CD4-positive, alpha-beta T cell treated with Interleukin-17A for 1 hour (primary cell): ENCODE data around the gene SPI1.
A peak's percentile ranks its signal among the peaks of the same experiment; 100 is the strongest.

ENCODE experiments used
- DNase-seq: peaks from one replicate; pipeline ENCODE4 v3.0.0-alpha.2; 2020

Gene SPI1

GRCh38 chr11:47387944-47388696 is 9.8 kb upstream of the SPI1 start:
- no peak for DNase-seq

DNA sequence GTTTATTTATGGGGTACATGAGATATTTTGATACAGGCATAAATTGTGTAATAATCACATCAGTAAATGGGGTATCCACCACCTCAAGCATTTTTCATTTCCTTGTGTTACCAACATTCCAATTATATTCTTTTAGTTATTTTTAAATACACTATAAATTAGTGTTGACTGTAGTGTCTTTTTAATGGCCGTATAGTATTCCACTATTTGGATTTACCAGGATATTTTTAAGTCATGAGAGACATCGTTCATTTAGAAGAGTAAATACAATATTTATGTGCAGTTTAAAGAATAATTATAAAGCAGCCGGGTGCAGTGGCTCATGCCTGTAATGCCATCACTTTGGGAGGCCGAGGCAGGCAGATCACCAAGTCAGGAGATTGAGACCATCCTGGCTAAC is 6.2 kb upstream of the SPI1 start:
- DNase-seq, result no peak

- DNase-seq, result no peak
These were observed 4.7 kb upstream of the SPI1 start for GRCh38 chr11:47383071-47383470.

GRCh38 chr11:47380078-47380477 is 1.7 kb upstream of the SPI1 start:
- no peak for DNase-seq

- DNase-seq, result no peak
These were observed 970 bp upstream of the SPI1 start for GRCh38 chr11:47379317-47379716.

GRCh38 chr11:47378836-47379170 is 456 bp upstream of the SPI1 start:
- DNase-seq, result no peak

DNA sequence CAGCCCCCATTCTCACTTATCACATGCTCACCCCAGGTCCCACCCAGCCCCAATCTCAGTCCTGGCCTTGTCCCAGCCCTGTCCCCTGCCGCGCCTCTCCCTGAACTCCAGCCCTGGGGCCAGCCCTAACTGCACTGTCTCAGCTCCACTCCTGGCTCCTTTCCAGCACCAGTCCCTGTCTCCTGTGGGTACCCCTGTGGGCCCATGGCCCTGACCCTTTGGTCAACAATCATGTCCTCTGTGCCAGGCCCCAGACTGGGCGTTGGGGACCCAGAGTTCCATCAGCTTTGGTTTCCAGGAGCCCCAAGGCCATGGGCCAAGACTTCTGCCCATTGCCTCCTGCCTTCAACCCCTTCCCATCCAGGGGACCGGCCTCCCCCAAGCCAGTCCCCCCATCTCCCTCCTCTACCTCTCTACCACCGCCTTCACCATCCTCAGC is 757 bp downstream of the SPI1 start:
- DNase-seq, result no peak

DNA sequence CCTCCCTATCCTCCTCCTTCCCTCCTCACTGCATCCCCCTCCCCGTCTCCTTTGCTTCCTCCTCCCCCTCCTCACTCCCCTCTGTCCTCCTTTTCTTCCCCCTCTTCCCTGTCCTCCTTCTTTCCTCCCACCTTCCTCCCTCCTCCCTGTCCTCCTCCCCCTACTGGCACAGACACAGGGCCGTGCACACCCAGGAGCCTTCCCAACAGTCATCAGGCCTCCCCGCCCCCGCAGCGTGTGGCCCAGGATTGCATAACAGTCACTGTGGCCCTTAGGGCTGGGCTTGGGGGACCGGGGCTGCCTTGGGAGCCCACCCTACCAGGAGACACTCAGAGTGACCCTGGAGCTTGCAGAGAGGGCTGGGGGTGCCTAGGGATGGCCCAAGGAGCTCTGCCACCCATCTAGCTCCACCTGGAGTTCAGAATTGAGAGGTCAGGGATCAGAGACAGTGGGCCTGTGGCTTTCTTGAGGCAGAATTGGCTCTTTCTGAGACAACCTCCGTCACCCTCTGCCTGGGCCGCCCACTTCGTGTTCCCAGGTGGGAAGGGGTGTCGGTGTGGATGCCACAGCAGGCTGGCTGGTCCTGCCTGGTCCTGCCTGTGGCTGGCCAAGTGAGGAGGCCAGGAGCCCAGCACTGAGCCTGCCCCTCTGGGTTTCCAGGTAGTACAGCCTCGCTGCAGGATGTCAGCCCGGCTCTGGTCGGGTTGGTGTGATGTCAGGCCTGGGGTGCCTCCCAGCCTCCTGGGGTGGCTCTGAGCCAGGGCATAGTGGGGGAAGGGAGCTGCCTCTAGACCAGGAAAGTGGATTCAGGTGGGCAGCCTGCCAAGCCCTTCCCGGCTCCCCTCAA is 1.6 kb downstream of the SPI1 start:
- DNase-seq, result no peak

- no peak for DNase-seq
These were observed 2.2 kb downstream of the SPI1 start for GRCh38 chr11:47376107-47376524.

- no peak for DNase-seq
These were observed 2.7 kb downstream of the SPI1 start for GRCh38 chr11:47375546-47376085.

- DNase-seq, result no peak
These were observed 3.3 kb downstream of the SPI1 start for GRCh38 chr11:47375020-47375419.

- no peak for DNase-seq
These were observed 3.7 kb downstream of the SPI1 start for GRCh38 chr11:47374720-47375019.

- DNase-seq, result peak; percentile 84
These were observed 4.2 kb downstream of the SPI1 start for GRCh38 chr11:47373876-47374719.

DNA sequence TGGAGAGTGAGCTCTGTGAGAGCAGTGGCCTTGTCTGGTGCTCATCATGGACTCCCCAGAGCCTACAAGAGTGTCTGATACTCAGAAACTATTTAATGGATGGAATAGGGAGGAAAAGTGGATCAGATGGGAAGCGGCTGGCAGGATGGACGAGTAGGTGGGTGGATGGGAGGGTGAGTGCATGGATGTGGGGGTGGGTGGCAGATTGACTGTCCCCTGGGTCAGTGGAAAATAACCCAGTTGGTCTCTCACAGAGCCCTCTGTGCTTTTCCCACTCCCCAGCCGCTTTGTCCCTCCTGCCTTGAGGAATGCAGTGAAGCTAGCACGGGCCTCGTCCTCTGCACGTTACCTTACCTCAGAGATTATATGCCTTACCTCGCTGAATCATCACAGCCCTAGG is 5.9 kb downstream of the SPI1 start:
- no peak for DNase-seq

DNA sequence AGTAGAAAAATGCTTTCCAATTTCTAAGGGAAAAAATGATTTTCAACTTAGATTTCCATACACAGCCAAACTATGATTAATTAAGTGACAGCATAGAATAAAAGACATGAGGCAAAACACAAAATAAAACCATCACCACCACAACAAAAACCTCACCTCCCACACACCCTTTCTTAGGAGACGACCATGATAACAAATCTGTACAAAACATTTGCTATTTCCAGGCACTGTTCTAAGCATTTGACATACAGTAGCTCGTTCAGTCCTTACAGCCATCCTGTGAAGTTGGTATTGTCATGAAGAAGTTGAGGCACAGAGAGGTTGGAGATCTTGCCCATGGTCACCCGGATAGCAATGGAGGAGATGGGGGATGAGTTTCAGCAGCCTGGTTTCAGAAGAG is 8.7 kb downstream of the SPI1 start:
- no peak for DNase-seq

DNA sequence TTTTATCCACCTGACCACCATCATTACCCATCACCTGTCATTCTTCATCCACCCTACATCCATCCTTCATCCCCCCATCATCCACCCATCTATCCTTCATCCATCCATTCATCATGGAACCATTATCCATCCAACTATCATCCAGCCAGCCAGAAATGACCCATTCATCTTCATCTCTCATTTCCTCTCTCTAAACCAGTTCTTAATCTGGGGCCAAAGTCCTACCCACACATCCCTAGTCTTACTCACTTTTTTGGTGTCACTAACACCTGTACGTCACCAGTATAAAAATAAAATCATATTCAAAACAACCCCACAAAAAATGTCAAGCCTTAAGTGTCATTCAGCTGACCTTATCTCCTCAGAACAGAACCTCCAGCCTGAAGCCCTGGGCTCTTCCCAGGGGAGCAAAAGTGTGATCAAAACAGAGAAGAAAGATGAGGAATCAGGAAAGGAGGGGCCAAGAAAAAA is 12.3 kb downstream of the SPI1 start:
- DNase-seq, result no peak

DNA sequence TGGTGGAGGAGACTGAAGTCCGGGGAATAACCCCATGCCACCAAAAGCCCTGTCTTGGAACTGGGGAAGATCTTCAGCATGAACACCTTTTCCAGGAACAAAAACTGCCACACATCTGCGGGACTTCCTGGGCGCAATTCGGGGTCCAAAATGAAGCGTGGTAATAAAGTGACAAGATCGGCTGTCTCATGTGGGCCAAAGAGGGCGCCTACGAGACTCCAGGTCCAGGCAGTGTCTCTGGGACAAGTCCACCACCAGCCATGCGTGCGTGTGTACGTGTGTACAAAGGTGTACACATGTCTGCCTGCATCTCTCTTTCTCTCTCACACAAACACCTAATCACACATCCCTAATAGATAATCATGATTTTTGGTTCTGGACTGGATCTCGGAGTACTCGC is 16.9 kb downstream of the SPI1 start:
- no peak for DNase-seq

GRCh38 chr11:47360341-47360740 is 18.0 kb downstream of the SPI1 start:
- DNase-seq, result no peak

DNA sequence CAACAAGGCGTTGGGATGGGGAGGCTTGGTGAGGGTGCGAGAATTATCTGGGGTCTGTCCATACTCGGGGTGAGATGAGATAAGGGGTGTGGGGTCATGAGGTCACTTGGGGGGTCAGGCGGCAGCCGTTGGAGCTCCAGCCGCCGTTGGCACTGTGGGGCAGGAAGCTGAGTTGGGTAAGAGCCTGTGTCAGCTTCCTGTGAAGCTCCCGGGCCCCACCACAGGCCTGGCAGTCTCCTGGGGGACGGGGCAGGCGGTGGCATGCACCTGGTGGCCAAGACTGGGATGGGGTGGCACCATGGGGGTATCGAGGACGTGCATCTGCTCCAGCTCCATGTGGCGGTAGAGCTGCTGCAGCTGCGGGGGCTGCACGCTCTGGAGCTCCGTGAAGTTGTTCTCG is 18.8 kb downstream of the SPI1 start:
- DNase-seq, result no peak

DNA sequence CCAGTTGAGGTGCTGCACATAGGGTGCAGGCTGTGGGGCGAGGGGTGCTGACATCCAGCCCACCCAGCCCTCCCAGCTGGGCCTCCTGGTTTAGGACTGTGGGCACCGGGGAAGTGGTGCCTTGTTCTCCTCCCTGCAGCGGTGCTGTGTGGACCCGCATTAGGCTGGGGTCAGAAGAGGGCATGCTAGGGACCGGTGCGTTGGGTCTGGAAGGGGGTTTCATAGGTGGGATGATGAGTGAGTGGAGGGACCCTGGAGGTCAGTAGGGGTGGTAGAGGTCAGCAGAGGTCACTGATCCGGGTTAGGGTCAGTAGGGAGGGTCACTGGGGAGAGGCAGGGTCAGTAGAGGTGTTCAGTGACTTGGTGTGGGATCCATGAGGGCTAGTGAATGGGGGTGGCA is 19.2 kb downstream of the SPI1 start:
- DNase-seq, result no peak

DNA sequence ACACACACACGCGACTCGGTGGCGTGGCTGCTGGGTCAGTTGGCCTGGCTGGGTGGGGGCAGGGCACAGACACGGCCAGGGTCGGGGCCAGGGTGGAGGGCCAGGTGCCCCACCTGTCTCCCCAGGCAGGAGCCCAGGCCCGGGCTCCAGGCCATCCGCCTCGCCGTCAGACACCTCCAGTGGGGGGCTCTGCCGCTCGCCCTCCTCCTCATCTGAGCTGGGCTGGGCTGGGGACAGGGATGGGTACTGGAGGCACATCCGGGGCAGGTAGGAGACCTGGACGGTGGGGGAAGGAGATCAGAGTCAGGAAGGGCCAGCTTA is 19.7 kb downstream of the SPI1 start:
- no peak for DNase-seq

DNA sequence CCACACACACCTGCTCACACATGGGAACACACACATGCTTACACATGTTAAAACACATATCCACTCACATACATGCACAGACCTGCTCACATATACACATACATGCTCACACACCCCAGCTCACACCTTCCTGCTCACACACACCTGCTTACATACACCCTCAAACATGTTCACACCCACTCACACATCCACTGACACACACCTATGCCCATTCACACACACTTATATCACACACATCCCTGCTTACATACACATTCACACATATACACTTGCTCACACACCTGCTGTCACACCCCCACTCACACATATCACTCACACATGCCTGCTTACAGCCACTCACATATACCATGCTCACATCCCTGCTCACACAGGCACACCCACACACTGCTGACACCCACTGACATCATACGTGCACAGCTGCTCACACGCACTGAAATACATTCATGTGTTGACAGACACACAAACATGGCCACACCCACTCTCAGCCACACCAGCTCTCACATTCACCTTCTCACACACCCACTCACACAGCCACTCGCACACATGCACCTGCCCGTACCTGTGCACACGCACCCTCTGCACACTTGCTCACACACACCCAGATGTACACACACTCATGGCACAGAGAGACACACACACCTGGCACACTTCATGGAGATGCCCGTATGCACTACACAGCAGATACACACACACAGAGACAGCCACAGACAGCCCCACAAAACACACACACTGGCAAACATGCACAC is 20.2 kb downstream of the SPI1 start:
- no peak for DNase-seq

- no peak for DNase-seq
These were observed 21.4 kb downstream of the SPI1 start for GRCh38 chr11:47356998-47357329.
